22Rv1 (cell line): Measurements from ENCODE around the gene UBE2U.

Source experiments
- CTCF ChIP-seq: fragments of 450-650 bp; IDR thresholded peaks from 2 replicates; pipeline ENCODE4 v1.5.1; 2017; ENCODE audit warnings: mild to moderate bottlenecking
- ZFX ChIP-seq: fragments of 450-650 bp; IDR thresholded peaks from 2 replicates; pipeline ENCODE4 v1.6.1; 2017; ENCODE audit warnings: antibody characterized with exemption, borderline replicate concordance

DNA sequence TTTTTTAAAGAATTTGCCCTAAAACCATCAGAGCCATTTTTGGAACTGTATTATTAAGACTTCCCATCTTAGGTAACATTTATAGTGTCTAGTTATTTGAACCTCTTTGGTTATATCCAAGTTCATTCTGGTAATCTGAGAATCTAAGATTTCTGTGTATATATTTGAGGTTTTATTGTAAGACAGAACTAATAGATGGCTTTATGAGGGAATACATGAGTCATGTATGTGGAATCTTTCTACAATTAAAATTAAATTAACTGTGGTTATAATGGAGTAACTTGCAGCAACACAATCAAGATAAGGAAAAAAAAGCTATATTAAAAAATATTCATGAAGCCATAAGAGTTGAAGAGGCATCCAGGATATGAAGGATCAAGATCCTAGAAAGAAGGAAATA is 92.1 kb downstream of the UBE2U start:
- TF ChIP-seq CTCF (no peak), ZFX (no peak)
